SK-N-SH treated with all-trans-retinoic acid at 6 μM for 48 hours (cell line): ENCODE measurements around the gene TTBK2.

ENCODE experiments used
- ATAC-seq: fragments of 200-7000 bp; cut with Tn5 transposase; 3 replicates; pipeline ENCODE4 v1.9.1; 2020; ENCODE audit warnings: mild to moderate bottlenecking, moderate library complexity
- ARNTL ChIP-seq: fragments of 450-650 bp; formaldehyde crosslinking; IDR thresholded peaks from 2 replicates; pipeline ENCODE4 v1.5.0; 2020; ENCODE audit warnings: low read depth, mild to moderate bottlenecking, moderate library complexity, borderline replicate concordance
- CSDC2 ChIP-seq: fragments of 250-450 bp; sonication (Bioruptor Pico); IDR thresholded peaks from 2 replicates; pipeline ENCODE4 v1.5.0; 2020; ENCODE audit warnings: mild to moderate bottlenecking, moderate library complexity
- ESRRG ChIP-seq: fragments of 250-450 bp; sonication (Bioruptor Pico); IDR thresholded peaks from 2 replicates; pipeline ENCODE4 v1.6.1; 2021; ENCODE audit warnings: mild to moderate bottlenecking
- GLIS3 ChIP-seq: fragments of 250-450 bp; sonication (Bioruptor Pico); IDR thresholded peaks from 2 replicates; pipeline ENCODE4 v1.5.0; 2020; ENCODE audit warnings: mild to moderate bottlenecking, moderate library complexity
- ISL1 ChIP-seq: fragments of 250-450 bp; sonication (Bioruptor Pico); IDR thresholded peaks from 2 replicates; pipeline ENCODE4 v2.1.2; 2022; ENCODE audit warnings: mild to moderate bottlenecking, moderate library complexity
- OSR1 ChIP-seq: fragments of 250-450 bp; sonication (Bioruptor Pico); IDR thresholded peaks from 2 replicates; pipeline ENCODE4 v1.8.0; 2022; ENCODE audit warnings: moderate library complexity, mild to moderate bottlenecking, inconsistent platforms
- PPARA ChIP-seq: fragments of 250-450 bp; sonication (Bioruptor Pico); IDR thresholded peaks from 2 replicates; pipeline ENCODE4 v1.5.0; 2020; ENCODE audit warnings: mild to moderate bottlenecking, borderline replicate concordance
- RARB ChIP-seq: fragments of 250-450 bp; sonication (Bioruptor Pico); IDR thresholded peaks from 2 replicates; pipeline ENCODE4 v1.8.0; 2021; ENCODE audit warnings: mild to moderate bottlenecking, moderate library complexity
- TCF4 ChIP-seq: fragments of 250-450 bp; sonication (Bioruptor Pico); IDR thresholded peaks from 2 replicates; pipeline ENCODE4 v1.8.0; 2021; ENCODE audit warnings: mild to moderate bottlenecking, moderate library complexity, borderline replicate concordance
- TOX ChIP-seq: fragments of 250-450 bp; sonication (Bioruptor Pico); IDR thresholded peaks from 2 replicates; pipeline ENCODE4 v1.8.0; 2021; ENCODE audit warnings: mild to moderate bottlenecking, moderate library complexity, borderline replicate concordance
- ZC3H10 ChIP-seq: fragments of 250-450 bp; sonication (Bioruptor Pico); IDR thresholded peaks from 2 replicates; pipeline ENCODE4 v1.5.1; 2021; ENCODE audit warnings: mild to moderate bottlenecking, moderate library complexity
- ZFP3 ChIP-seq: fragments of 250-450 bp; sonication (Bioruptor Pico); IDR thresholded peaks from 2 replicates; pipeline ENCODE4 v1.5.0; 2020; ENCODE audit warnings: mild to moderate bottlenecking, moderate library complexity
- ZFP30 ChIP-seq: fragments of 450-650 bp; formaldehyde crosslinking; IDR thresholded peaks from 2 replicates; pipeline ENCODE4 v1.5.0; 2022; ENCODE audit warnings: mild to moderate bottlenecking, moderate library complexity
- ZNF565 ChIP-seq: fragments of 450-650 bp; formaldehyde crosslinking; conservative IDR thresholded peaks from 2 replicates; pipeline ENCODE4 v1.5.0; 2020; ENCODE audit warnings: low read depth, mild to moderate bottlenecking, moderate library complexity
- ZNF70 ChIP-seq: fragments of 450-650 bp; formaldehyde crosslinking; IDR thresholded peaks from 2 replicates; pipeline ENCODE4 v1.5.0; 2020; ENCODE audit warnings: mild to moderate bottlenecking, moderate library complexity
- ZNF8 ChIP-seq: fragments of 450-650 bp; formaldehyde crosslinking; IDR thresholded peaks from 2 replicates; pipeline ENCODE4 v1.5.0; 2020; ENCODE audit warnings: mild to moderate bottlenecking, moderate library complexity
- TF ChIP-seq, protein P1 (sequence below): fragments of 250-450 bp; sonication (Bioruptor Pico); IDR thresholded peaks from 2 replicates; pipeline ENCODE4 v1.5.0; 2020; ENCODE audit warnings: mild to moderate bottlenecking, moderate library complexity
- TF ChIP-seq, protein P2 (sequence below): fragments of 250-450 bp; sonication (Bioruptor Pico); IDR thresholded peaks from 2 replicates; pipeline ENCODE4 v1.5.1; 2021; ENCODE audit warnings: mild to moderate bottlenecking, moderate library complexity
- TF ChIP-seq, protein P3 (sequence below): fragments of 250-450 bp; sonication (Bioruptor Pico); IDR thresholded peaks from 2 replicates; pipeline ENCODE4 v1.8.0; 2021; ENCODE audit warnings: low read depth, mild to moderate bottlenecking, moderate library complexity, borderline replicate concordance
- TF ChIP-seq, protein P4 (sequence below): fragments of 250-450 bp; sonication (Bioruptor Pico); IDR thresholded peaks from 2 replicates; pipeline ENCODE4 v1.5.1; 2020; ENCODE audit warnings: low read depth, mild to moderate bottlenecking, moderate library complexity
- TF ChIP-seq, protein P5 (sequence below): fragments of 250-450 bp; sonication (Bioruptor Pico); IDR thresholded peaks from 2 replicates; pipeline ENCODE4 v1.8.0; 2020; ENCODE audit warnings: mild to moderate bottlenecking, moderate library complexity, borderline replicate concordance

Gene TTBK2

DNA sequence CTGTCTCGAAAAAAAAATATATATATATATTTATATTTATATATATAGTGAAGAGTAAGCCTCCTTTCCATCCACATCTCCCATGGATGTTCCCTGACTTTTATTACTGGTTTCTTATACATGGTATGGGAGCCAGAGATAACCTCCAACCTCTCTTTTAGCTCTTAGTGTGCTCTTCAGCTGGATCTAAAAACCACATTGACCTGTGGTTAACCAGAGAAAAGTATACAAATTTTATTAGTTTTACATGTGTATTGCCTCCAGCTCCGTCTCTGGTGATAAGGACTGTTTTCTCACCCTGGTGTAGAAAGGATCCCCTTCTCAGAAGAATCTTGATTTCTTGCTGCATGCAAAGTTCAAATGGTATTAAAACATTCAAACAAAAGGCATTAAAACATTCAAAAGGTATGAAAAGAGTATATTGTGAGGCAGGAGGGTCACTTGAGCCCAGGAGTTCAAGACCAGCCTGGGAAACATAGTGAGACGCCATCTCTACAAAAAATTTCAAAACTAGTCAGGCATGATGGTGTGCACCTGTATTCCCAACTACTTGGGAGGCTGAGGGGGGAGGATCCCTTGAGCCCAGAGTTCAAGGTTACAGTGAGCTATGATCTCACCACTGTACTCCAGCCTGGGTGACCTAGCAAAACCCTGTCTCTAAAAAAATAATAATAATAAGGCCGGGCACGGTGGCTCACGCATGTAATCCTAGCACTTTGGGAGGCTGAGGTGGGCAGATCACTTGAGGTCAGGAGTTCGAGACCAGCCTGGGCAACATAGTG lies 13.5 kb upstream of the TTBK2 start:
- ATAC-seq, result no peak
- TF ChIP-seq ESRRG (CRISPR knock-in tag), result no peak

DNA sequence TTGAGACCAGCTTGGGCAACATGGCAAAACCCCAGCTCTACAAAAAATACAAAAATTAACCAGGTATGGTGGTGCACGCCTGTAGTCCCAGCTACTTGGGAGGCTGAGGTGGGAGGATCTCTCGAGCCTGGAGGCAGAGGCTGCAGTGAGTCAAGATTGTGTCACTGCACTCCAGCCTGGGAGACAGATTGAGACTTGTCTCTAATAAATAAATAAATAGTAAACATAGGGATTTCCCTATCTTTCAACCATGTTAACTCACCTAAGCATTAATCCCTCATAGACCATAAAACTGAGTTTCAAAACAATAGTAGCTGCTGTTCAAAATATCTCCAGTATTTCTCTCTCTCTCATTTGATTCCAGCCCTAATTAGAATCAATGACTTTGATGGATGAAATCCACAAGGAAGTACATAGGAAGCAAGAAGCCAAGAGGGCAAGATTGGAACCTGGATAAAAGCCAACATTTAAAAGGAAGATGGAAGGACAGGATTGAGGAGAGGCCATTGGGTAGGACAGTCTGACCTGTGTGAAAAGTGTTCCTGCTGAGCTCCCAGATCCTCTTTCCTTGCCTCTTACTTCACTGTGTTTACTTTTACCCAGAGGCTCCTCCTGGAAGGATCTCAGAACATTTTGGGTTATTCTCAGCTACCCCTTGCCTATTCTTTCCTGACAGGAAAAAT lies 12.4 kb upstream of the TTBK2 start:
- ATAC-seq, result no peak
- TF ChIP-seq, protein P1, sequence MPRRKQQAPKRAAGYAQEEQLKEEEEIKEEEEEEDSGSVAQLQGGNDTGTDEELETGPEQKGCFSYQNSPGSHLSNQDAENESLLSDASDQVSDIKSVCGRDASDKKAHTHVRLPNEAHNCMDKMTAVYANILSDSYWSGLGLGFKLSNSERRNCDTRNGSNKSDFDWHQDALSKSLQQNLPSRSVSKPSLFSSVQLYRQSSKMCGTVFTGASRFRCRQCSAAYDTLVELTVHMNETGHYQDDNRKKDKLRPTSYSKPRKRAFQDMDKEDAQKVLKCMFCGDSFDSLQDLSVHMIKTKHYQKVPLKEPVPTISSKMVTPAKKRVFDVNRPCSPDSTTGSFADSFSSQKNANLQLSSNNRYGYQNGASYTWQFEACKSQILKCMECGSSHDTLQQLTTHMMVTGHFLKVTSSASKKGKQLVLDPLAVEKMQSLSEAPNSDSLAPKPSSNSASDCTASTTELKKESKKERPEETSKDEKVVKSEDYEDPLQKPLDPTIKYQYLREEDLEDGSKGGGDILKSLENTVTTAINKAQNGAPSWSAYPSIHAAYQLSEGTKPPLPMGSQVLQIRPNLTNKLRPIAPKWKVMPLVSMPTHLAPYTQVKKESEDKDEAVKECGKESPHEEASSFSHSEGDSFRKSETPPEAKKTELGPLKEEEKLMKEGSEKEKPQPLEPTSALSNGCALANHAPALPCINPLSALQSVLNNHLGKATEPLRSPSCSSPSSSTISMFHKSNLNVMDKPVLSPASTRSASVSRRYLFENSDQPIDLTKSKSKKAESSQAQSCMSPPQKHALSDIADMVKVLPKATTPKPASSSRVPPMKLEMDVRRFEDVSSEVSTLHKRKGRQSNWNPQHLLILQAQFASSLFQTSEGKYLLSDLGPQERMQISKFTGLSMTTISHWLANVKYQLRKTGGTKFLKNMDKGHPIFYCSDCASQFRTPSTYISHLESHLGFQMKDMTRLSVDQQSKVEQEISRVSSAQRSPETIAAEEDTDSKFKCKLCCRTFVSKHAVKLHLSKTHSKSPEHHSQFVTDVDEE, result no peak
- TF ChIP-seq RARB (CRISPR knock-in tag) (no peak), ZNF70 (CRISPR knock-in tag) (no peak), ZFP30 (no peak), CSDC2 (CRISPR knock-in tag) (no peak), GLIS3 (CRISPR knock-in tag) (no peak)
- TF ChIP-seq, protein P2, sequence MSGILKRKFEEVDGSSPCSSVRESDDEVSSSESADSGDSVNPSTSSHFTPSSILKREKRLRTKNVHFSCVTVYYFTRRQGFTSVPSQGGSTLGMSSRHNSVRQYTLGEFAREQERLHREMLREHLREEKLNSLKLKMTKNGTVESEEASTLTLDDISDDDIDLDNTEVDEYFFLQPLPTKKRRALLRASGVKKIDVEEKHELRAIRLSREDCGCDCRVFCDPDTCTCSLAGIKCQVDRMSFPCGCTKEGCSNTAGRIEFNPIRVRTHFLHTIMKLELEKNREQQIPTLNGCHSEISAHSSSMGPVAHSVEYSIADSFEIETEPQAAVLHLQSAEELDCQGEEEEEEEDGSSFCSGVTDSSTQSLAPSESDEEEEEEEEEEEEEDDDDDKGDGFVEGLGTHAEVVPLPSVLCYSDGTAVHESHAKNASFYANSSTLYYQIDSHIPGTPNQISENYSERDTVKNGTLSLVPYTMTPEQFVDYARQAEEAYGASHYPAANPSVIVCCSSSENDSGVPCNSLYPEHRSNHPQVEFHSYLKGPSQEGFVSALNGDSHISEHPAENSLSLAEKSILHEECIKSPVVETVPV, result no peak
- TF ChIP-seq, all 23 proteins: peak for 0

DNA sequence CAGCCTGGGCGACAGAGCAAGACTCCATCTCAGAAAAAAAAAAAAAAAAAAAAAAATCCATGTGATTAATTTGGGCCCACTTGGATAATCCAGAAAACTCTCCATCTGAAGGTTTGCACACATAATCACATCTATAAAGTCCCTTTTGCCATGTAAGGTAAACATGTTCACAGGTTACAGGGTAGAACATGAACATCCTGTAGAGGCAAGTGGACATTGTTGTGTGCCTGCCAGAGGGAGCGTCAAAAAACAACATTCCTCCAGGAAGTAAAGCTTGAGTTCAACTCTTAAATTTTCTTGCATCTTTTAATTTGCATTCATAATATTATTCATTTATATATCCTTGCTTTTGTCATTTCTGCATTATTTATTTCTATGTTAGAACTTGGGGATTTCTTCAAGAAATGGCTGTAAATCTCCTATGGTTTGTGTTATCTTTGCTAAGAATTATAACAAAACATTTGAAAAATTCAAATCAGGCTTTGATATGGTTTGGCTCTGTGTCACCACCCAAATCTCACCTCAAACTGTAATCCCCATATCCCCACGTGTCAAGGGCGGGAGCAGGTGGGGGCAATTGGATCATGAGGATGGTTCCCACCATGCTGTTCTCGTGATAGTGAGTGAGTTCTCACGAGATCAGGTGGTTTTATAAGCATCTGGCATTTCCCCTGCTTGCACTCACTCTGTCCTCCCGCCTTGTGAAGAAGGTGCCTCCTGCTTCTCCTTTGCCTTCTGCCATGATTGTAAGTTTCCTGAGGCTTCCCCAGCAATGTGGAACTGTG lies 11.3 kb upstream of the TTBK2 start:
- TF ChIP-seq, protein P3, sequence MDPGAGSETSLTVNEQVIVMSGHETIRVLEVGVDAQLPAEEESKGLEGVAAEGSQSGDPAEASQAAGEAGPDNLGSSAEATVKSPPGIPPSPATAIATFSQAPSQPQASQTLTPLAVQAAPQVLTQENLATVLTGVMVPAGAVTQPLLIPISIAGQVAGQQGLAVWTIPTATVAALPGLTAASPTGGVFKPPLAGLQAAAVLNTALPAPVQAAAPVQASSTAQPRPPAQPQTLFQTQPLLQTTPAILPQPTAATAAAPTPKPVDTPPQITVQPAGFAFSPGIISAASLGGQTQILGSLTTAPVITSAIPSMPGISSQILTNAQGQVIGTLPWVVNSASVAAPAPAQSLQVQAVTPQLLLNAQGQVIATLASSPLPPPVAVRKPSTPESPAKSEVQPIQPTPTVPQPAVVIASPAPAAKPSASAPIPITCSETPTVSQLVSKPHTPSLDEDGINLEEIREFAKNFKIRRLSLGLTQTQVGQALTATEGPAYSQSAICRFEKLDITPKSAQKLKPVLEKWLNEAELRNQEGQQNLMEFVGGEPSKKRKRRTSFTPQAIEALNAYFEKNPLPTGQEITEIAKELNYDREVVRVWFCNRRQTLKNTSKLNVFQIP, result no peak
- TF ChIP-seq ISL1 (CRISPR knock-in tag), result no peak
- no peak for TF ChIP-seq CSDC2 (CRISPR knock-in tag)
- no peak for TF ChIP-seq PPARA
- TF ChIP-seq GLIS3 (CRISPR knock-in tag), result no peak
- TF ChIP-seq, protein P4, sequence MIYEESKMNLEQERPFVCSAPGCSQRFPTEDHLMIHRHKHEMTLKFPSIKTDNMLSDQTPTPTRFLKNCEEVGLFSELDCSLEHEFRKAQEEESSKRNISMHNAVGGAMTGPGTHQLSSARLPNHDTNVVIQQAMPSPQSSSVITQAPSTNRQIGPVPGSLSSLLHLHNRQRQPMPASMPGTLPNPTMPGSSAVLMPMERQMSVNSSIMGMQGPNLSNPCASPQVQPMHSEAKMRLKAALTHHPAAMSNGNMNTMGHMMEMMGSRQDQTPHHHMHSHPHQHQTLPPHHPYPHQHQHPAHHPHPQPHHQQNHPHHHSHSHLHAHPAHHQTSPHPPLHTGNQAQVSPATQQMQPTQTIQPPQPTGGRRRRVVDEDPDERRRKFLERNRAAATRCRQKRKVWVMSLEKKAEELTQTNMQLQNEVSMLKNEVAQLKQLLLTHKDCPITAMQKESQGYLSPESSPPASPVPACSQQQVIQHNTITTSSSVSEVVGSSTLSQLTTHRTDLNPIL (CRISPR knock-in tag), result no peak
- ATAC-seq, result no peak

DNA sequence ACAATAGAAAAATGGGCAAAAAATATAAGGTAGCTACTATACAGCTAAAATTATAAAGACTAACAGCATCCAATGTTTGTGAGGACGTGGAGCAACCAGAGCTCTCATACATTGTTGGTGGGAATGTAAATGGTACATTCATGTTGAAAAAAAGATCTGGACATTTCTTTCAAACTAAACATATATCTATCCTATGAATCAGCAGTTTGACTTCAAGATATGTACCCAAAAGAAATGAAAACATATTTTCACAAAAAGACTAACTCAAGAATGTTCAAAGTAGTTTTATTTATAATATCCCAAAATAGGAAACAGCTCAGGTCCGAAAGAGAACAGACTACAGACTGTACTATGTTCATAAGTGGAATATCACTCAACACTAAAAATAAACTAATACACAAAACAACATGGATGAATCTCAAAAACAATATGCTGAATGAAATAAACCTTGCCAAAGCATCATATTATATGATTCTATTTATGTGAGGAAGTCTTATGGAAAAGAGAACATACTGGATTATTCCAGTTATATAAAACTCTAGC lies 8.8 kb upstream of the TTBK2 start:
- no peak for ATAC-seq
- TF ChIP-seq GLIS3 (CRISPR knock-in tag) (no peak), OSR1 (CRISPR knock-in tag) (no peak), TOX (no peak), ZNF70 (CRISPR knock-in tag) (no peak), ZFP30 (no peak), ESRRG (CRISPR knock-in tag) (no peak), ZNF565 (CRISPR knock-in tag) (no peak), PPARA (no peak), ISL1 (CRISPR knock-in tag) (no peak), ZFP3 (CRISPR knock-in tag) (no peak), ZNF8 (CRISPR knock-in tag) (no peak), CSDC2 (CRISPR knock-in tag) (no peak), ARNTL (CRISPR knock-in tag) (no peak), ZC3H10 (CRISPR knock-in tag) (no peak), TCF4 (CRISPR knock-in tag) (no peak)
- TF ChIP-seq, protein P4 (CRISPR knock-in tag), result no peak
- TF ChIP-seq, protein P2, result no peak
- TF ChIP-seq, protein P5, sequence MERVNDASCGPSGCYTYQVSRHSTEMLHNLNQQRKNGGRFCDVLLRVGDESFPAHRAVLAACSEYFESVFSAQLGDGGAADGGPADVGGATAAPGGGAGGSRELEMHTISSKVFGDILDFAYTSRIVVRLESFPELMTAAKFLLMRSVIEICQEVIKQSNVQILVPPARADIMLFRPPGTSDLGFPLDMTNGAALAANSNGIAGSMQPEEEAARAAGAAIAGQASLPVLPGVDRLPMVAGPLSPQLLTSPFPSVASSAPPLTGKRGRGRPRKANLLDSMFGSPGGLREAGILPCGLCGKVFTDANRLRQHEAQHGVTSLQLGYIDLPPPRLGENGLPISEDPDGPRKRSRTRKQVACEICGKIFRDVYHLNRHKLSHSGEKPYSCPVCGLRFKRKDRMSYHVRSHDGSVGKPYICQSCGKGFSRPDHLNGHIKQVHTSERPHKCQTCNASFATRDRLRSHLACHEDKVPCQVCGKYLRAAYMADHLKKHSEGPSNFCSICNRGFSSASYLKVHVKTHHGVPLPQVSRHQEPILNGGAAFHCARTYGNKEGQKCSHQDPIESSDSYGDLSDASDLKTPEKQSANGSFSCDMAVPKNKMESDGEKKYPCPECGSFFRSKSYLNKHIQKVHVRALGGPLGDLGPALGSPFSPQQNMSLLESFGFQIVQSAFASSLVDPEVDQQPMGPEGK, result no peak
